HG03175 (cell line): ENCODE results near the gene POLL.
"Not testable (repeated sequence)": the region's sequence is repeated elsewhere in the genome, so short reads cannot be mapped to it uniquely, and the experiment has no call there.

Experiments used
- ATAC-seq: cut with Tn5 transposase; IDR thresholded peaks from one replicate; pipeline ENCODE4 v1.9.1; 2021; ENCODE audit warnings: mild to moderate bottlenecking, moderate library complexity; ENCODE audit not compliant: unreplicated experiment

POLL gene

DNA sequence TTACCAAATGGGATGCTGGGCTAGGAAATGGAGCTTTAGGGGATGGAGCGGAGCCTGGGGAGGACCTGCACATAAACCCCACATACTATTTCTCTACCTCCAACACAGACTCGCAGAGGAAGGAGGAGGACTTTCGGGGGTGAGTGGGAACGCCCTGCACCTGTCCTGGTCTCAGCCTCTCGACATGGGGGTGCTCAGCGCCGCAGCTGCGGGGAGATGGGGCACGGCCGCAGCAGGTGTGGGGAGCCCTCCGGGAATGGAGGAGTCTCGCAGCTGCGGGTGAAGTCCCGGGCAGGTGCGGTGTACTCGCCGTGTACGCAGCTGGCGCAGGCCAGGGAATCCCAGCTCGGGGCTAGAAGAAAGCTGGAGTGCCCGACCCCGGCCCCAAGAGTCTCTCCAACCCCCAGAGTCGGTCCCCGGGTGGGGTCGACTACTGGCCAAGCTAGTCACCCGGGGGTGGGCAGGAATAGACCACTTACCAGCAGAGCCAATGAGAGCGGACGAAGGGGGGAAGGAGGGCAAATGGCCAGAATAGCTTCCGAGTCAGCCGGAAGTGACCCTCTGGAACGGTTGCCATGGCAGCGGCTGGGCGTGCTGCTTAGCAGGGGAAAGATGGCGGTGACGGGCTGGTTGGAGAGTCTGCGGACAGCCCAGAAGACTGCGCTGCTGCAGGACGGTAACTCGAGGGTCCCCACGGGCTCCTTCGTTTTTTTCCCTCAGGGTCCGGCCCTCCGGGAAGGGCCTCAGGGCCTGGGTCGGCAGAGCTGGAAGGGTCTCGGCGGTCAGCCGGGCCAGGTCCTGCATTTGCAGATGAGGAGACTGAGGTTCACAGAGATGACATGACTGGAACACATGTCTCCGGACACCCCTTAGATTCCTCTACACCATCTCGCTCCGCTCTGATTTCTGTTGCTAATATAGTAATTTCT lies at the start of gene POLL, which contains the start of gene DPCD:
Gene POLL (minus strand): TSS at position 533 of the 929 bp plus-strand sequence. CDS start 897 bp downstream, outside the sequence.
Gene DPCD (plus strand): TSS at position 597 of the 929 bp plus-strand sequence. CDS start 16 bp downstream, at position 613.
- peak; percentile 96 for ATAC-seq

DNA sequence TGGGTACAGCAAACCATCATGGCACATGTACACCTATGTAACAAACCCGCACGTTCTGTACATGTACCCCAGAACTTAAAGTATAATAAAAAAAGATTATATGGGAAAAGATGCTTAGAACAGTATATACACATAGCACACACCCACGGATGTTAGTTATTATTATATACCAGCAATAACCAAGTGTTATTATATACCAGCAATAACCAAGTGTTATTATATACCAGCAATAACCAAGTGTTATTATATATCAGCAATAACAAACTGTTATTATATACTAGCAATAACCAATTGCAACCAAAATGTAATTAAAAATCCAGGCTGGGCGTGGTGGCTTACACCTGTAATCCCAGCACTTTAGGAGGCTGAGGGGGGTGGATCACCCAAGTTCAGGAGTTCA lies 45.5 kb upstream of the POLL start:
- ATAC-seq, result not testable (repeated sequence)

DNA sequence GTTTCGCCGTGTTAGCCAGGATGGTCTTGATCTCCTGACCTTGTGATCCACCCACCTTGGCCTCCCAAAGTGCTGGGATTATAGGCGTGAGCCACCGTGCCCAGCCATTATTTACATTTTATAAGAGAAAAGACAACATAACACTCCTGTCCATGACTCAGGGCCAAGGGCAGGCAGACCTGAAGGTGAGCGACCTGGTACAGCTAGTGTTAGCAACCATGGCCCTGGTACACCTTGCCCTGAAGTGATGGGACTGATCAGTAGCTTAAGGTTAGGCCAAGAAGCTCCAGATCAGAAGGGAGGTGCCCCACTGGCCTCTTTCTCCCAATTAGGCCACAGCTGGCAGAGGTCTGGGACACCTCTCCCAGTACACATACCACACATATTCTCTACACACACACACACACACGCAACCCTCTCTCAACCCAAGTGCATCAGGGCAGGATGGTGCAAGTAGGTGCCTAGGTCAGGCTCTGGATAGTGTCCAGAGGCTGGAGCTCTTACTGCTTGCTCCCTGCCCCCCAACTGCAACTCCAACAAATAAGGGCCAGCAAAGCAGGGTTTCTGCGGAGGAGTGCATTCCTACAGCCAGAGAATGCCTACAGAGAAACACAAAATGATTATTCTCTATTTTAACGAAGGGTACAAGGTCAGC lies 43.9 kb upstream of the POLL start:
- ATAC-seq, result no peak

DNA sequence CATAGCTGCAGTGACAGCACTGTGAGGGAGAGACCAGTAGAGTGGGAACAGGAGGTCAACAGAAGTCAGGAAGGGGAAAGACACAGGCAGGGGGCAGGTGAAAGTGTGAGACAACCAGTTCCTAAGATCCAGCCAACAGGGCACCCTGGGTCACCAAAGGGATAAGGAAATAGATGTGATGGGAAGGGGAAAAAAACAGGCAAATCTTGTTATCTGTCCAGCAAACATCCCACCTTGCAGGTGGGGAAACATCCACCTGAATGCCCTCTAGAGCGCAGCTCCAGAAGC lies 42.5 kb upstream of the POLL start:
- no peak for ATAC-seq

DNA sequence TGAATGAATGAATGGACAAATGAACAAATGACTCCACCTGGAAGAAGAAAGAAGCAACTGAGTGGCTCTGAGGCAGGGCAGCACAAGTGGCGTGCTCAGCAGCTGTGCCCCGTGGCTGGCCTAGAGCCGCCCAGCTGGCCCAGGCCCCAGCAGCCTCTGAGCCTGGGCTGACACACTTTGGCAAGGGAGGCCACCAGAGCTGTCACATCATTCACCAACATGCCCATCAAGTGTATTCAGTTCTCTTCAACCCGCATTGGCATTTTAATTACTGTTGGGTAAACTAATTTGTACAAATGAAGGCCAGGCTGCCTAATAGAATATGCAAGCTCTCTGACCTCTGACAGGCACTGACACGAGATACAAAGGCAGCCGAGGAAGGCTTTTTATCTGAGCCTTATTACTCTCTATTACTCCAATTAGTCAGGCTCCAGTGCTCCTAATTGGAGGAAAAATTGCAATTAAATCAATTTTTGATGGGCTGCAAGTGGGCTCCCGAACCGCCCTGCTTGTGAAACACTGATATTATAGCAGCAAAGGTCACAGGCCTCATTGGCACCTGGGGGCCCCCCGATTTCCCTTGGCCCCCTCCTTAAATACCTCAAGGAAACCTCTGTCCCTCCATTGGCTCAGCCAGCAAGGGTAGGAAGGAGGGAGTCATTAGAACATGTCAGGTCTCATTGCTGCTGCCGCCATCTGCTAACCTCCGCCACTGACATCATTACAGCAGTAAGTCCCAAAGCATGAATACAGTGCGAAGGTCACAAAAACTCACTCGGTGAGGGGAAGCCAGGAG lies 42.0 kb upstream of the POLL start:
- ATAC-seq, result no peak

DNA sequence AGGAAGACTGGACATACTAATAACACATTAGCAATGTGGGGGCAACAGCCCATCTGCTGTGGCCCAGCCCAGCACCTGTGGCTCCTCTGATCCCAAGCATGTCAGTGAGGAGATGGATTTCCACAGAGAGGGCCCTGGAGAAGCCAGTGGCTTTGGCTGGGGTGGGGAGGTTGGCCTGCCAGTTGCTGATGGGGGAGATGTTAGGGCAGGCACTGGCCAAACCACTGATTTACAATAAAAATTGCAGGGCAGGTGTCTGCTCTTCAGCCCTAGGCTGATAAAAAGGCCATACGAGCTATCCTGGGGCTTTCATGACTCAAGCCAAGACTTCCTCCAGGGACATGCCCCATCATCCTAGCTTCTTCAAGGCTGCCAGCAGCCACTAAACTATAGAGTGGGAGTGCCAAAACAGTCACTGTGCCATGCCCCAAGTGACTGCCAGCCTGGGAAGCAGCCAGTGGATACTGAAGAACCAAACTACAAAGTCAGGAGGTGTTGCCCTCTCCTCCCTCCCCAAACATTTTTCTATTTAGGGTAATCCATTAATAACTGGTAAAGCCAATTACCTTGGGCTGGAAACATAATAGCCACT lies 37.9 kb upstream of the POLL start:
- no peak for ATAC-seq

DNA sequence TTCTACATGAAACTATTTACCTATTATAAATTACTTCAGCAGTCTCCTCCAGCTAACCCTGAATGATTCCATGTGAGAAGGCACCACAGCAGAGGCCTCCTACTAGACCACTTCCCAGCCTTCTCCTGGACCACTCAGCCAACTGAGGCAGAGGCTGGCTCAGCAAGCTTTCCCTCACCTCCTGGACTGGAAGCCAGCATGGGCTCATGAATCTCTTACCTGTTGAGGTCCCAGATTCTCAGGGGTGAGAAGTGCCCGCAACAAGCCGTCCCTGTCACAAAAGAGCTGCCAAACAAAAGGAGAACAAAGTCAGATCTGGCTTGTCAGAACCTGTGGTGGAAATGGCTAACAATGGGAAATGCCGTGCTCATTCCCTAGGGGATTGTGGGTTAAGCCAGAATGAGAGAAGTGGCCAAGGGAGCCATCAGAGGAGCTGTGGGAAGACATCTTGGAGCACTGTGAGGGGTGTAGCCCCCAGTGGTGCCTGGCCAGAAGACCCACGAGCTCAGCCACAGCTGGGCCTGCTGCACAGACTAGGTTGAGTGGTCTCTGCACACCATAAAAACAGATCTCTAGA lies 36.6 kb upstream of the POLL start:
- ATAC-seq, result no peak

DNA sequence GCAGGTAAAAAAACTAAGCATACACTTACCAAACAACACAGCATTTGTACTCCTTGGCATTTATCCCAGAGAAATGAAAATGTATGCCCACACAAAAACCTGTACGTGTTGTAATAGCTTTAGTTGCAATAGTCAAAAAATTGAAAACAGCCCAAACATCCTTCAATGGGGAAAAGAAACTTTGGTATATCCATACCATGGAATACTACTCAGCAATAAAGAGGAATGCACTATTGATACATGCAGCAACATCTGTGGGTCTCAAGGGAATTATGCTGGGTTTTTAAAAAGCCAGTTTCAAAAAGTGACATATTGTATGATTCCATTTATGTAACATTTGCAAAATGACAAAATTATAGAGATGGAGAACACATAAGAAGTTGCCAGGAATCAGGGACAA lies 35.5 kb upstream of the POLL start:
- no peak for ATAC-seq

DNA sequence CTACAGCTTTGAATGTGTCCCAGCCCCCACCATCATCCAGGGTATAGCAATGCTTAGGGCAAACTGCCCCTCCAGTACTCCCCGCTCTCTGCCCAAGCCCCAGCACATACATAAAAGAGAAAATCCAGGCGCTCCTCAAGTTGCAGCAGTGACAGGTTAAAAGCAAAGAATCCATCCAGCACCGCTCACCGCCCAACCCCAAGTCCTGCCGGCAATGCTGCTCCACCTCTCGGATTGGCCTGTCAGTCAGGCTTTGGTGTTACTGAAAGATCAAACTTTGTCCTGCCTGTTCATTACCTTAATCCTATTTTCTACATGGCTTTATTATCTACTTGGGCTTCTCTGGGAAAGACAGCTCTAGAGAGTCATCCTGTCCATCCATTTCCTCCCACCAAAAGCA lies 31.9 kb upstream of the POLL start:
- ATAC-seq, result no peak

DNA sequence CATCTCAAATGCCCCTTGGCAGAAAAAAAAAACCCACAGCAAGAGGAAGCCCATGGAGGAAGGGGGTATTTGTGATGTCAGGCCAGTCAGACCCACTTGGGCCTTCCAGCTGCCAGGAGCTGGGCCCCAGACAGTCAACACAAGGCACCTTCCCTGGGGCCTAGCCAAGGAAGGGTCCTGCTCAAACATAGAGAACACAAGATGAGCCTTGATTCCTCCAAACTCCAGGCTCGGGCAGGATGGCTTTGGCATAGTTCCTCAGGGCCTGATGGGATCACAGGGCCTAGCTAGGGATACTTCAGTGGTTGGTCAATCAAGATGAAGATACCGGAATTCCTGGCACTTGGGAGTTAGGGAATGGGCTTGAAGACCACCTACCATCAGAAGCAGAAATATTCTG lies 30.8 kb upstream of the POLL start:
- no peak for ATAC-seq

DNA sequence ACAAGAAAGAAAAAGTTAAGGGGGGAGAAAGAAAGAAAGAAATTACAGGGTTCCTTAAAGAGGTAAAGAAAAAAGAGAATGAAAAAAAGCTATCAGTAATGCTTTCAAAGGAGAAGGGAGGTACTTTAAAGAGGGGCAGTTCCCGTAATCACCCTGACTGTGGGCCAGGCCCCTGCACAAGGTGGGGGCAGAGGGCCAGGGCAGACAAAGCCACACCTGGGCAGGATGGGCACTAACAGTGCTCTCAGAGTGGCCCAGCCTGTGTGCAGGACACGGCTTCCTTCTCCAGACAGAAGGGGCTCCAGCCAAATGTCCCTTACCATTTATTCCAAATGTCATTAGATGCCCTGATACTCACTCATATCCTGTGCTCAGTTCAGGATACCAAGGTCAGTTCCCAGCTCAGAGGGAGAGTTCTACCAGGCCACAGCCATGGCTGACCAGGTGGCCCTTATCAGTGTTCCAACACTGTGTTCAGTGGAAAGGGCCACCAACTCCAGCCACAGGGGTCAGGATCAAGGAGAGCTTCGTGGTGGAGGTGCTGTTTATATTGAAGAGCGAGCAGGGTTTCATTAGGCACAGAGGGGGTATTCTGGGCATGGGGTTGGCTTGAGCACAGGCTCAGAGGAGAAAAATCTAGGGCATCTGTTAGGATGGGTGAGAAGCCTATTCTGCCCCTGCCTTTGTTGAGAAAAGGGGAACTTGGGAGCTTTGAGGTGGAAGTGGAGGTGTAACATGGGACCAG lies 29.9 kb upstream of the POLL start:
- no peak for ATAC-seq

DNA sequence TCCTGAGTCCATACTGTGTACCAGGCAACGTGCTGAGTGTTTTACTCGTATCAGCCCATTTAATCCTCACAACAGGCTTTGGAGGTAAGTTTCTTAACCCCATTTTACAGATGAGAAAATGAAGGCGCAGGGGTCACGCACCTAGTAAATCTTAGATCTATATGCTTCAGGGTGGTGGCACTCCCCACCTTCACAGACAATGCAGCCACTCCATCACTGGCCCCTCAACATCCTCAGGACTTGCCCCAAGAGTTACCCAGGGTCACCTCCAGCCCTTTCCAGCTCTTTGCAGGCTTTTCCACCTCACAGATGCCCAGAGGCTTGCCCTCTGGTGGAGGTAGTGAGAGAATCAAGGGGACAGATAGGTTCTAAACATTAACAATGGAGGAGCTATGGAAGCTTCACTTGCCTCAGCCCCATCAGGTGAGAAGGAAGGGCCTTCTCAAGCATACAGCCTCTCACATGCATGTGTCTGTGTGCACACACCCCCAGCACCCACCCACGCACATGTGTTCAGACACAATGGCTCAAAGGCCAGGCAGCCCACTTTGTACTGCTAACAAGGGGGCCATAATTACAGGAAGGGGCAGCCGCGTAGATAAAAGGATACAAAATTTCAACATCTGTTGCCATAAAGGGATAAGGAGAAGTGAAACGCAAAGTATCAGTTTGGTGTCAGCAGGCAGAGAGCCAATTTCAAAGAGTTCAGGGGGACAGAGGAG lies 29.2 kb upstream of the POLL start:
- no peak for ATAC-seq

DNA sequence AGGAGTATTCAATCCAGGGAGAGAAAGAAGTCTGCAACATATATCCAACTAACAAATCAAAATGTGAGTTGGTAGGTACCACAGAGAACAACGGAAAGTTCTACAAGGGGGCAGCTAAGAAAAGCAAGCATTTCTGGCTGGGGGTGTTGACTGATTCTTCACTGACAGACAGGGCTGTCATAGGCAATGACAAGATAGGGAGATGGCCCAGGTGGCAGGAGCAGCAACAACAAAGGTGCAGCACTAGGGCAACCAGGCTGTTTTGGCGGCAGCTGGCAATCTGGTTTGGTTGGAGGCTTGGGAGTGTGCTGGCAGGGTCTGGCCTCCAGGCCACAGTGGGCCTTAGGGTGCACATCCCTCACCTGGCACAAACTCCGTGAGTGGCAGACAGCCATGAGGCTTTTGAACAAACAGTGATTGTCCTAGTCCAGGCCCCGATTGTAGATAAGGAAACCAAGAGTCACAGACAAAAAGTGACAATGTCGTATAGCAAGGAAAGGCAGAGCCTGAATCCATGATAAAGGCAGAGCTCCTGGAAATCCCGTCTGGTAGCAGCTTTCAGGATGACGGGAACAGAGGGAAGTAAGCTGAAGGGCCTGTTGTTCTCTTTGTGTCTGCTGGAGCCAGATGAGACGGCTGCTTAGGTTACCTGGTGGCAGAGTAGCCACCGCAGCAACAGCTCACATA lies 28.5 kb upstream of the POLL start:
- no peak for ATAC-seq

DNA sequence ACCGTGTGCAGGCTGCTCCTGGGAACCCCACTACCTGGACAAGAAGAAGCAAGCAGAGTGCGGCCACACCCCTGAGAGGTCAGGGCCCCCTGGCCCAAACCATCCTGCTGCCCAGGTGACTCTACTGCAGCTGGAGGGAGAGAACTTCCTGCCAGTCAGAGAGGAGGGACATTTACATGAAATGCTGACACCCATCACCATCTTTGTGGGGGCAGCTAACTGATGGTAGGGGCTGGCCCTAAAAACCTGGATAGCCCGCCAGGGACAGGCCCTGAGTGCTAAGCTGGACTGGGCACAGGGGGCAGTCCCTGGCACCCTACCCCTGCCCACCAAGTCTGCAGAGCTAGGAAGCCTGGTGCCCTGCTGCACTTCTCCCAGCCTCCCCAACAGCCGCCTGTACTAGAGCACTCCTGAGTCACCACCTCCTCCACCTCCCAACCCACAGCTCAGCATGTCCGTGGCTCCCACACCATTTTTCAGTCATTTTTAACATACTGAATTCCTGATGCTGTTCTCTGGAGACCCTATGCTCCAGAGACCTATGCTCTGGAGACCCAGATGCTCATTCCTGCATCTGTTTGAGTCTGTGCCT lies 27.6 kb upstream of the POLL start:
- ATAC-seq, result no peak

DNA sequence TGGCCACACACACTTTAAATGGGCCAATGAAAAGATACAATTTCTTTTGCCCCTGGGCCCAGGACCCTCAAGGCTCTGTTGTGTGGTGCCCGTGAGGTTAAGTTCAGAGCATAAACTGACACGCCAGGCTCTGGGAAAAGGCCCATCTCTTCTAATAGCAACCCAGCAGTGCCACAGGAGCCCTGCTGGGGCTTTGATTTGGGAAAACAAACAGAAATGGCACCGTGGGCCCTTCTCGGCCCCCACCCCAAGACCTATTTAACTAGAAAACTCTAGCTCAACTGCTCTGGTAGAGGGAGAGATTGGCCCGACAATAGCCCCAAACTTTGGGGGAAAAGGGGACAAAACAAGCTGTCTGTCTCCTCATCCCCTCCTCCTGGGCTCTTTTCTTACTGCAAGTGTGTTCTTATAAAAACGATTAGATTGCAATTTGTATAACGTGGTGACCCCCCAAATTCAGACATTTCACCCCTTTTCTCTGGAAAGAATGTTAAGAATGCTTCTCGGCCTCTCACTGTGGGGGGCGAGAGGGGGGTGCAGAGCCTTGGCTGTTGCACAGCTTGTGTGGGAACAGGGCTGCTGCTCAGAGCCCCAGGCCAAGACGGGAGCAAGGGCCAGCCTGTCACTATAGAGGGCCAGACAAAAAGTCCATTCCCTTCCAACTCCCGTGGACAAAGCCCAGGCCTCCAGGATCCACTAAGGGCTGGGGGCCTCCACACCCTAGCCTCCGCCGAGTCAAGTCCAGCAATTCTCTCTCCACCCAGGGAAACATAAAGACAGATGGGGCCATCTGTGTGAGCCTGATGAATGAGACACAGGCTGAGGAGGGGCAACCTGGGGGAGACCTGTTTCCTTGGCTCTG lies 26.8 kb upstream of the POLL start:
- no peak for ATAC-seq

DNA sequence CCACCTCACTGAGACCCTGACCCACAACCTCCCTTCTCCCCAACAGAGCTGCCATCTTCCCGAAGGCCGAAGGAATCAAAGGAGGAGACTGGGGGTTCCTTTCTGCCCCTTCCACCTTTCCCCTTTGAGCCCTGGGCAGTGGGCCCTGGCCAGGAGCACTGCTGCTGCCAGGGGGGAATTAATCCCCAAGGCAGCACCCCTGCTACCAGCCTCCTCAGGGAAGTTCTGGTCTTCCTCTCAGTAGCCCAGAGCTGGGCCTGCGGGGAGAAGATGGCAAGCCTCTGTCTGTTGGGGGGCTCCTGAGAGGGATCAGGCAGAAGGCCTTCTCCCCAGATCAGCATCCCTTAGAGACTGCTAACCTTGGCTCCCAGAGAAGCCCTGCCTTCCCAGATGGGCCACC lies 25.6 kb upstream of the POLL start:
- ATAC-seq, result no peak

DNA sequence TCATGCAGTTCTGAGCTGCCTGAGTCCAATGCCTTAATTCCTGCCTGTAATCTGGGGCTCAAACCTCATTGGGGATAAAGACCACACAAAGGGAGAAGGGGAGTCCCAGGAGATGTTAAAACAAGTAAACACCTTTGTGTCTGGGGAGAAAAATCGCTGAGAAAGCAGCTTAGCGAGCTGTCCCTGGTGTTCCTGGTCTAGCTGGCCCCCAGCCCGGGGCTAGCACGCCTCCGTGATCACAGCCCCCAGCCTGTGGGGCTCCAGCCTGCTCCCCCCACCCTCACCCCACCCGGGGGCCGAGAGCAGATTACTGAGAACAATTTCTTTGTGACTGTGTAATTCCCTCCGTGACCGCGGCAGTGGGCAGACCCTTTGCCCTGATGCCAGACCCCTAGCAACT lies 24.8 kb upstream of the POLL start:
- no peak for ATAC-seq

DNA sequence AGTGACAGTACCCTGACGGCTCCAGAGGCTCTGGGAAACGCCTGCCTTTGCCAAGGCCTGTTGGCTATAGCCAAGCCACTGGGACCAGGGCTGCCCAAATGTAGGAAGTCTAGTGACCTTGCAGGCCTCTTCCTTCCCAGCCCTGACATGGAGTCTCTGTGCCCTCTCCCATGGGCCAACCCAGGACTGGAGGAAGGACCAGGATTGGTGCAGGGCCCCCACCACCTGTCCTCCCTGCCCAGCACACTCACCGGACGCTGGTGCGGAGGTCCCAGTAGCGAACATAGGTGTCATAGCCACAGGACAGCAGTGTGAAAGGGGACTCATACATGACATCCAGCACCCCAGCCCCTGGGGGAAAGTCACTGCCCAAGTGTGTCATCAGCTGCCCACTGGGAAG lies 24.0 kb upstream of the POLL start:
- no peak for ATAC-seq
